T-helper 2 cell treated with Interferon-gamma antibody and Interleukin-4, amounts not matched to agents 5 μg/mL and 100 μg/mL, for 36 hours (primary cell): Measurements from ENCODE around the gene ACOX2.
A peak's percentile ranks its signal among the peaks of the same experiment; 100 is the strongest.

Experiments
- DNase-seq: peaks from one replicate; pipeline ENCODE4 v3.0.0; 2021; ENCODE audit warnings: low spot score
- H3K27ac Mint-ChIP-seq: one replicate; pipeline ENCODE4 v1.8.0; 2021; ENCODE audit warnings: mild to moderate bottlenecking, mixed read lengths
- H3K27me3 Mint-ChIP-seq: one replicate; pipeline ENCODE4 v1.8.0; 2021; ENCODE audit warnings: low read depth, mixed read lengths
- H3K36me3 Mint-ChIP-seq: one replicate; pipeline ENCODE4 v1.8.0; 2021; ENCODE audit warnings: low read depth, mixed read lengths
- H3K4me1 Mint-ChIP-seq: one replicate; pipeline ENCODE4 v1.8.0; 2021; ENCODE audit warnings: low read depth, mixed read lengths
- H3K4me3 Mint-ChIP-seq: one replicate; pipeline ENCODE4 v1.8.0; 2022; ENCODE audit warnings: mild to moderate bottlenecking, moderate library complexity, mixed read lengths
- H3K9me3 Mint-ChIP-seq: one replicate; pipeline ENCODE4 v1.8.0; 2021; ENCODE audit warnings: mixed read lengths

ACOX2 gene

GRCh38 chr3:58536501-58537411 is at the start of gene ACOX2:
Gene ACOX2 (minus strand): TSS chr3:58537190. CDS start chr3:58535106, 2,084 bp downstream.
- Mint-ChIP-seq H3K27ac (no peak within 1 kb of the TSS), H3K9me3 (no peaks in the 10 kb centered on the region), H3K4me1 (peaks cover 8% of the 10 kb centered on the region)

GRCh38 chr3:58585994-58586393 is 49.0 kb upstream of the ACOX2 start:
- H3K4me1 Mint-ChIP-seq: peaks cover 11% of the 10 kb centered on the region
- no peaks in the 10 kb centered on the region for H3K36me3 Mint-ChIP-seq
- no peak overlapping the region for H3K27ac Mint-ChIP-seq
- peaks cover 4% of the 10 kb centered on the region for H3K9me3 Mint-ChIP-seq
- peaks cover 56% of the 10 kb centered on the region for H3K27me3 Mint-ChIP-seq
- peak overlapping the region; percentile 94 for H3K4me3 Mint-ChIP-seq
- no peak for DNase-seq

More at GRCh38 chr3:58536501-58537411, at the start of gene ACOX2:
- Mint-ChIP-seq H3K4me3 (no peak within 1 kb of the TSS), H3K27me3 (peaks cover 7% of the 10 kb centered on the region), H3K36me3 (no peaks in the 10 kb centered on the region)
- no peak for DNase-seq

GRCh38 chr3:58585005-58585786 is 48.2 kb upstream of the ACOX2 start:
- DNase-seq: peak; percentile 27
- Mint-ChIP-seq H3K9me3 (peaks cover 4% of the 10 kb centered on the region), H3K27me3 (peaks cover 56% of the 10 kb centered on the region), H3K4me3 (peak overlapping the region; percentile 94), H3K4me1 (peaks cover 11% of the 10 kb centered on the region), H3K36me3 (no peaks in the 10 kb centered on the region), H3K27ac (no peak overlapping the region)

- no peaks in the 10 kb centered on the region for H3K36me3 Mint-ChIP-seq
- H3K4me1 Mint-ChIP-seq: peaks cover 11% of the 10 kb centered on the region
- H3K4me3 Mint-ChIP-seq: peak overlapping the region; percentile 94
- no peak overlapping the region for H3K27ac Mint-ChIP-seq
- H3K9me3 Mint-ChIP-seq: peaks cover 4% of the 10 kb centered on the region
- no peak for DNase-seq
- peaks cover 56% of the 10 kb centered on the region for H3K27me3 Mint-ChIP-seq
Observed at GRCh38 chr3:58584690-58585004, 47.7 kb upstream of the ACOX2 start.

- Mint-ChIP-seq H3K27me3 (peaks cover 37% of the 10 kb centered on the region), H3K36me3 (no peaks in the 10 kb centered on the region), H3K4me3 (no peak overlapping the region), H3K27ac (no peak overlapping the region), H3K4me1 (peaks cover 11% of the 10 kb centered on the region), H3K9me3 (peaks cover 4% of the 10 kb centered on the region)
- no peak for DNase-seq
Observed at GRCh38 chr3:58581328-58582091, 44.5 kb upstream of the ACOX2 start.

GRCh38 chr3:58580826-58581327 is 43.9 kb upstream of the ACOX2 start:
- no peaks in the 10 kb centered on the region for H3K36me3 Mint-ChIP-seq
- peaks cover 7% of the 10 kb centered on the region for H3K4me1 Mint-ChIP-seq
- no peak for DNase-seq
- H3K27ac Mint-ChIP-seq: no peak overlapping the region
- H3K9me3 Mint-ChIP-seq: peaks cover 4% of the 10 kb centered on the region
- H3K4me3 Mint-ChIP-seq: no peak overlapping the region
- H3K27me3 Mint-ChIP-seq: peaks cover 31% of the 10 kb centered on the region

GRCh38 chr3:58578873-58579272 is 41.9 kb upstream of the ACOX2 start:
- Mint-ChIP-seq H3K36me3 (no peaks in the 10 kb centered on the region), H3K4me1 (no peaks in the 10 kb centered on the region), H3K27ac (no peak overlapping the region), H3K4me3 (no peak overlapping the region), H3K9me3 (no peaks in the 10 kb centered on the region), H3K27me3 (peaks cover 12% of the 10 kb centered on the region)
- DNase-seq: no peak

GRCh38 chr3:58577269-58577821 is 40.4 kb upstream of the ACOX2 start, which contains the start of gene FAM107A:
Gene FAM107A (minus strand): TSS chr3:58577391. CDS start chr3:58569860, 7,531 bp downstream.
- DNase-seq: no peak

GRCh38 chr3:58576716-58577115 is 39.7 kb upstream of the ACOX2 start:
- no peak overlapping the region for H3K4me3 Mint-ChIP-seq
- H3K36me3 Mint-ChIP-seq: no peaks in the 10 kb centered on the region
- DNase-seq: no peak
- H3K4me1 Mint-ChIP-seq: no peaks in the 10 kb centered on the region
- H3K27ac Mint-ChIP-seq: no peak overlapping the region
- H3K9me3 Mint-ChIP-seq: no peaks in the 10 kb centered on the region
- H3K27me3 Mint-ChIP-seq: peaks cover 10% of the 10 kb centered on the region

More at GRCh38 chr3:58577269-58577821, 40.4 kb upstream of the ACOX2 start, which contains the start of gene FAM107A:
- H3K4me1 Mint-ChIP-seq: no peaks in the 10 kb centered on the region
- H3K9me3 Mint-ChIP-seq: no peaks in the 10 kb centered on the region
- peaks cover 8% of the 10 kb centered on the region for H3K27me3 Mint-ChIP-seq
- H3K36me3 Mint-ChIP-seq: no peaks in the 10 kb centered on the region
- H3K27ac Mint-ChIP-seq: no peak within 1 kb of the TSS
- H3K4me3 Mint-ChIP-seq: no peak within 1 kb of the TSS

GRCh38 chr3:58575971-58576652 is 39.1 kb upstream of the ACOX2 start:
- Mint-ChIP-seq H3K4me1 (no peaks in the 10 kb centered on the region), H3K9me3 (no peaks in the 10 kb centered on the region), H3K4me3 (no peak overlapping the region), H3K27ac (no peak overlapping the region), H3K36me3 (no peaks in the 10 kb centered on the region), H3K27me3 (peaks cover 7% of the 10 kb centered on the region)
- no peak for DNase-seq

- peaks cover 9% of the 10 kb centered on the region for H3K27me3 Mint-ChIP-seq
- DNase-seq: no peak
- H3K4me3 Mint-ChIP-seq: no peak overlapping the region
- H3K9me3 Mint-ChIP-seq: no peaks in the 10 kb centered on the region
- H3K27ac Mint-ChIP-seq: no peak overlapping the region
- no peaks in the 10 kb centered on the region for H3K36me3 Mint-ChIP-seq
- no peaks in the 10 kb centered on the region for H3K4me1 Mint-ChIP-seq
Observed at GRCh38 chr3:58574682-58575081, 37.7 kb upstream of the ACOX2 start.

- H3K9me3 Mint-ChIP-seq: no peaks in the 10 kb centered on the region
- DNase-seq: no peak
- H3K36me3 Mint-ChIP-seq: no peaks in the 10 kb centered on the region
- H3K27ac Mint-ChIP-seq: no peak overlapping the region
- no peaks in the 10 kb centered on the region for H3K4me1 Mint-ChIP-seq
- H3K4me3 Mint-ChIP-seq: no peak overlapping the region
- peaks cover 9% of the 10 kb centered on the region for H3K27me3 Mint-ChIP-seq
Observed at GRCh38 chr3:58574106-58574505, 37.1 kb upstream of the ACOX2 start.

- no peaks in the 10 kb centered on the region for H3K9me3 Mint-ChIP-seq
- DNase-seq: no peak
- no peaks in the 10 kb centered on the region for H3K36me3 Mint-ChIP-seq
- H3K27me3 Mint-ChIP-seq: peaks cover 7% of the 10 kb centered on the region
- no peaks in the 10 kb centered on the region for H3K4me1 Mint-ChIP-seq
- no peak overlapping the region for H3K4me3 Mint-ChIP-seq
- H3K27ac Mint-ChIP-seq: no peak overlapping the region
Observed at GRCh38 chr3:58573640-58574039, 36.6 kb upstream of the ACOX2 start.
